Stimulated activated CD4-positive, alpha-beta T cell treated with anti-CD3 and anti-CD28 coated beads, Interleukin-2, amount 100 ng/mL, for 48 hours (primary cell): ENCODE data around the gene PRRC2B.
A peak's percentile ranks its signal among the peaks of the same experiment; 100 is the strongest.

Source experiments
- DNase-seq, 2 donors: peaks; one replicate each; pipeline ENCODE4 v3.0.0-alpha.2; 2020

The PRRC2B gene

GRCh38 chr9:131522257-131523085, 128.6 kb downstream of the PRRC2B start:
- DNase-seq, result no peak

- DNase-seq, result no peak
Measured at GRCh38 chr9:131523086-131523388, 129.2 kb downstream of the PRRC2B start.

DNA sequence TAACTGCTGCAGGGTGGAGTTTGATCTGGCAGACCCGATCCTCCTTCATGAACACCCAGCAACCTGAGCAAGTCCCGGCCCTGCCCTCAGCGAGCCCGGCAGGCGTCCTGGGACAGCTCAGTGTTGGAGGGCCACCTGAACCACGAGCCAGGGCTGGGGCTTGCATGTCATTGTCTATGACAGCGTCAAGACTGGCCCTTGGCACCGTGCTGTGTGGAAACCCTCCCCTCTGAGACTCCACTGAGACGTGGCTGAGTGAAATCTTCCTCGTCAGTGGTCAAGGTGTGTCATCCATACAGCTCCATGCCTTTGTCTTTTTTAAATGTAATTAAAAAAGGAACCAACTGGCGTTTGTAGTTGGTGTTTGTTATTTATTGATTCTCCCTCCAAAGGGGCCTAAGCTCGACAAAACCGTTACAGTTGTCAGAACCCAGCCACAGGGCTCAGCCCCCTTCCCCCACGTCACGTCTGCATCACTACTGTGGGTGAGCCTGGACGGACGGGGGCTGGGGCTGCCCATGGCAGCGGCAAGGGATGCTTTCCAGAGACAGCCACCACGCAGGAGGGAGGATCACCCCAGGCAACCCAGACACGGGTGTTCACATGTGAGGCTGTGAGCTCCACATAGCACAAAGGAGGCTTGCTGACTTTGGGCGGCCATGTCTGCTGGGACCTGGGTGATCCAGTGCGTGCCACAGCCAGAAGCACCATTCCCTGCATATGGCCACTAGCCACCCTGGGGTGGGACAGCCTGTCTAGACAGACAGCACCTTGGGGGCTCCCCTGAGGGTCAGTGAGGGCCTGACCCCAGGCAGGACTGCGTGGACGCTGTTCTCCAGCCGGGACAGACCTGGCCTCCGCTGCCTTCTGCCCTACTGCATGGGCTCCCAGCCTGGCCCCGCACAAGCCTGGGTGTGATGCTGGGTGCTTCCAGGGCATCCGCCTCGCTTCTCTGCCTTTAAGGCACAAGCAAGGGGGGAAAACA, 129.9 kb downstream of the PRRC2B start:
- DNase-seq, result no peak

- no peak for DNase-seq
Measured at GRCh38 chr9:131524665-131525315, 130.9 kb downstream of the PRRC2B start.

- DNase-seq, result no peak
Measured at GRCh38 chr9:131525643-131526565, 132.0 kb downstream of the PRRC2B start.

DNA sequence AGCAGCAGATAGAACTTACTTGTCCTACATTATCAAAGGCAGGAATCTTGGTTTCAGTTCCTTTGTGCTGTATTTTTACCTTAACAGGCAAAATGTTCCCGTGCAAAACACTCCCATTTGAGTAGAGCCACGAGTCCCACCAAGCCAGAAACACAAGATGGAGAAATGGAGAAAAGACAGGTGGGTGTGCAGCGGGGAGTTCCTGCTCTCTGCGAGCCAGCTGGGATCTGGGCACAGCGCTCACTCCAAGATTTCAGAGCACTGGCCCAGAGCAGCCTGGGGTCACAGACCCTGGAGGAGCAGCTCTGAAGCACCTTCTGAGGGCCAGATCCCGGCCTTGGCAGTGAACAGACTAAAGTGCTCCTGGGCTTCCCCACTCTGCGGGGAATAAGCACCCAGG, 134.3 kb downstream of the PRRC2B start:
- DNase-seq, result no peak

- no peak for DNase-seq
Measured at GRCh38 chr9:131528886-131529505, 135.1 kb downstream of the PRRC2B start.

DNA sequence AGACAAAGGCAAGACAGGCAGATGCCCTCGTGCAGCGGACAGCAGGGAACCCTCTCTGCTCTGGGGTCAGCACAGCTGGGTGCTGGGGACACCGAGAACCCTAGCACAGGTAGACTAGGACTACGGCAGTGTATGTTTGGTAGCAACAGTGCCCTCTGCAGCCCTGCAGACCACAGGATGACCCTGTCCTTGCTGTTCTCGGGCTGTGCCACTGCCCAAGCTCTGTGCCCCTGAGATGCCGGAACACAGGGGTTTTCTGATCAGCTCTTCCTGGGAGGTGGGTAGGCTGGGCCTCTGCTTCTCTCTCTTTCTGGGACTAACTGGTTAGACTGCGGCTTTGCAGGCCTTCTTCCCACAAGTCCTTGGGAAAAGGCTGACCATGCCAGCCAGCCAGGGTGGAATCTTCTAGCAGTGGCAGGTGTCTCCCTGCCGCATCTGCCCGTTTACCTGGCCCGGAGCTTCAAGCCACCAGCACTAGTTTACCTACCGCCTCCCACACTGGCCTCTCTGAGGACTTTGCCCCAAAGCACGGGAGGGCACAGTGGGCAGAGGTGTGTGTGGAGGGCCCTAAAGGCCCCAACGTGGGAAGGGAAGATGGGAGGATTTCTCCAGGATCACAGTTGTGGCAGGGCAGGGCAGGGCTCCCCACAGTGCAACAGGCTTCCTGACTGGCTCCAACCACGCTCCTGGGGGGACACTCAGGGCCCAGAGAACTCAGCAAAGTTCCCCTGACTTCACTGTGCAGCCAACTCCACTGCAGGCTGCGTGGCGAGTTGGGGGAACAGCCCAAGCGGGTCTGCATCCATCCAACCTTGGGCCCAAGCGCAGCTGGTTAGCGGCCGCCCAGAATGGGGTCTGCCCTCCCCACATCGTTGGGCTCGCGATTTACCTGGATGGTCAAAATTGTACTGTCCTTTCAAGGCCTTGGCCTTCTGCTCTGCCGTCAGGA, 136.0 kb downstream of the PRRC2B start:
- DNase-seq, result no peak

GRCh38 chr9:131530546-131530919, 136.6 kb downstream of the PRRC2B start:
- no peak for DNase-seq

- peak; percentile 66 to 69 for DNase-seq
Measured at GRCh38 chr9:131530920-131531832, 137.3 kb downstream of the PRRC2B start, which contains the start of gene UCK1. Gene UCK1, minus strand, starts transcription at chr9:131531263. Its CDS starts 89 bp downstream, at chr9:131531174.

DNA sequence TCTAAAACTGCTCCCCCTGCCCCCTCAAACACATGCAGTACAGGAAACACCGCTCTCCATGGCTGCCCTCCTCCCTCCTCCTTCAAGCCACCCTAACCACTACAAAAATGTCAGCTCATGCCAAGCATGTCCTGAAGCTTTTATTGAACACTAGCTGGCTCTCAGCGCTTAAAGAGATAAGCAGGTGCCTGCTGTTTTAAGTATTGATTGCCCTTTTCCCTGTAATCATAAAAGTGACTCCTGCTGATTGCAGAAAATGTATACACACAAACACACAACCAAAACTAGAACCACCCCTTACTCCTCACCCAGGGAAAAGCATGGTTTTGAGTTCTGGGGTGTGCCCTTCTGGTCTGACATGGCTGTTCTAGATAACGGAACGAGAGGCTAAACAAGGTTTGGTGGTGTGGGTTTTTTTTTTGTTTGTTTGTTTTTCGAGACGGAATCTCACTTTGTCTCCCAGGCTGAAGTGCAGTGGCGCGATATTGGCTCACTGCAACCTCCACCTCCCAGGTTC, 140.9 kb downstream of the PRRC2B start:
- DNase-seq, result no peak

GRCh38 chr9:131537946-131538345, 144.1 kb downstream of the PRRC2B start:
- no peak for DNase-seq

GRCh38 chr9:131539223-131539923, 145.5 kb downstream of the PRRC2B start:
- DNase-seq, result no peak

DNA sequence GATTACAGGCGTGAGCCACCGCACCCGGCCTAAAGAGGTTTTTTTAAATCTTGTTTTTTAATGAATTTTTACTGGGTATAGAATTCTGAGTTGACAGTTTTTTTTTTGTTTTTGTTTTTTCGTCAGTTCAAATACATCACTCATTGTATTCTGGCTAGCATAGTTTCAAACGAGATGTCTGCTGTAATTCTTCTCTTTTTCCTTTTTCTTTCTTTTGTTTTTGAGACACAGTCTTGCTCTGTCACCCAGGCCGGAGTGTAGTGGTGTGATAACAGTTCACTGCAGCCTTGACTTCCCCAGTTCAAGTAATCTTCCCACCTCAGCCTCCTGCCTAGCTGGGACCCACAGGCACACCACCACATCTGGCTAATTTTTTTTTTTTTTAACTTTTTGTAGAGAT, 149.3 kb downstream of the PRRC2B start:
- no peak for DNase-seq

- DNase-seq, result no peak
Measured at GRCh38 chr9:131545003-131545785, 151.3 kb downstream of the PRRC2B start, which contains the start of gene PRRT1B. Gene PRRT1B, plus strand, starts transcription at chr9:131545523. Its CDS starts 93 bp downstream, at chr9:131545616.

GRCh38 chr9:131545786-131546335, 152.0 kb downstream of the PRRC2B start:
- DNase-seq, result no peak
